ENCODE data around the gene BMP3.

DNA sequence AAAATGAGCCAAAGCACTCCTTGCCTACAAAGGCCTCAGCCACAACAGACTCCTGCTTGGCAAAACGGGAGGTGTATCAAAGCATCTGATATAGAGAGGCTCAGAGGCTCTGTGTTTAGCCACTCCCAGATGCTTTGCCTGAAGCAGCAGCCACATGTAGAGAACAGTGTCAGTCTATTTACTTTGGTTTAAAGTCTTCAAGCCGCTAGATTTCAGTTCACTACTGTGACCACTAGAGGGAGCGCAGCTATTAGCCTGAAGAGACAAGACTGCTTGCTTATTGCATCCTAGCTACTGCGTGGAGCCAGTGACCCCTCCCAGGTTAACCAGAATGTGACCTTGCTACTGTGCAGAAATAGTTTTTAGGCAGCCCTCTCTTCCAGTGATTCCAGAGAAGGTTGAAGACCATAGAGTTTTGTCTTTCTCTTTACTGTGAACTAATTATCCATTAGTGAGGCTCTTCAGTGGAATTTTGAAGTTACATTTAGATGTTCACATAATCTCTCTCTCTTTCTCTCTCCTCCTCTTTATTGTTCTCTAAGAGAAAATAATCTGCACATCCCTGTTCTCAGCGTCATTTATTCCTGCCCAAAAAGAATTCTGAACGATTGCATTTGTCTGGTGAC is 39.3 kb downstream of the BMP3 start:
- TF ChIP-seq CTCF (IDR thresholded peaks at IDR 0.05) (peak; percentile 92), ZFX (IDR thresholded peaks at IDR 0.05; ENCODE audit: borderline replicate concordance) (no peak)
